ENCODE results near the gene COP1.

DNA sequence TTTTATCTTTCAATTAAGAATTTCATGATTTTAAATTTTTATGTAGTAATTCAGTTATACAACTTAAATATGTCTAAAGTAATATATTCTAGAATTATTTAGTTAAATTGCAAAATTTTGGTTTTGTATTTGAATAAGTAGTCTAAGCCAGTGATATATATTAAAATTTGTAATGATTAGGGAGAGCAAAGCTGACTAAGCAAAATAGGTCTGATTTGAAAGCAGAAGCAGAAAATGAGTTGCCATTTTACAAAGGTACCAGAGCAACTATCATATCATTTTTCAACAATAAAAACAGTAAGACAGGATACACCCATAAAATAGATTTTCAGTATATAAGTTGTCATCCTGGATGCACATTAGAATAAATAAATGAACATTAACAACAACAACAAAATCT, 177.9 kb downstream of the COP1 start:
- TF ChIP-seq, protein P1, sequence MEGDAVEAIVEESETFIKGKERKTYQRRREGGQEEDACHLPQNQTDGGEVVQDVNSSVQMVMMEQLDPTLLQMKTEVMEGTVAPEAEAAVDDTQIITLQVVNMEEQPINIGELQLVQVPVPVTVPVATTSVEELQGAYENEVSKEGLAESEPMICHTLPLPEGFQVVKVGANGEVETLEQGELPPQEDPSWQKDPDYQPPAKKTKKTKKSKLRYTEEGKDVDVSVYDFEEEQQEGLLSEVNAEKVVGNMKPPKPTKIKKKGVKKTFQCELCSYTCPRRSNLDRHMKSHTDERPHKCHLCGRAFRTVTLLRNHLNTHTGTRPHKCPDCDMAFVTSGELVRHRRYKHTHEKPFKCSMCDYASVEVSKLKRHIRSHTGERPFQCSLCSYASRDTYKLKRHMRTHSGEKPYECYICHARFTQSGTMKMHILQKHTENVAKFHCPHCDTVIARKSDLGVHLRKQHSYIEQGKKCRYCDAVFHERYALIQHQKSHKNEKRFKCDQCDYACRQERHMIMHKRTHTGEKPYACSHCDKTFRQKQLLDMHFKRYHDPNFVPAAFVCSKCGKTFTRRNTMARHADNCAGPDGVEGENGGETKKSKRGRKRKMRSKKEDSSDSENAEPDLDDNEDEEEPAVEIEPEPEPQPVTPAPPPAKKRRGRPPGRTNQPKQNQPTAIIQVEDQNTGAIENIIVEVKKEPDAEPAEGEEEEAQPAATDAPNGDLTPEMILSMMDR (IDR thresholded peaks at IDR 0.05) = no peak
- no peak for TF ChIP-seq POLR2A (IDR thresholded peaks at IDR 0.05)
